LNCaP clone FGC (cell line): Measurements from ENCODE around the gene ZNF362.

Experiments
- DNase-seq: peaks from one replicate; pipeline ENCODE4 v3.0.0-alpha.2; 2011; ENCODE audit warnings: low read depth
- H3K4me3 ChIP-seq: 2 replicates; pipeline ENCODE4 v1.5.1; 2011; ENCODE audit warnings: mild to moderate bottlenecking, low read depth, low read length, control low read depth
- CTCF ChIP-seq: IDR thresholded peaks from 2 replicates; pipeline ENCODE4 v1.5.1; 2012; ENCODE audit warnings: mild to moderate bottlenecking; ENCODE audit not compliant: control insufficient read depth, insufficient read depth; ENCODE audit errors: extremely low read depth

The ZNF362 gene

GRCh38 chr1:33224166-33224707 lies 32.1 kb upstream of the ZNF362 start:
- H3K4me3 ChIP-seq, result no peak overlapping the region
- no peak for TF ChIP-seq CTCF
- DNase-seq, result no peak

GRCh38 chr1:33225586-33225985 lies 30.7 kb upstream of the ZNF362 start:
- H3K4me3 ChIP-seq, result no peak overlapping the region
- DNase-seq, result no peak

GRCh38 chr1:33228935-33229487 lies 27.3 kb upstream of the ZNF362 start:
- no peak for TF ChIP-seq CTCF
- DNase-seq, result no peak
- no peak overlapping the region for H3K4me3 ChIP-seq

More at GRCh38 chr1:33225586-33225985, 30.7 kb upstream of the ZNF362 start:
- no peak for TF ChIP-seq CTCF

GRCh38 chr1:33231166-33231565 lies 25.1 kb upstream of the ZNF362 start:
- TF ChIP-seq CTCF, result no peak
- no peak overlapping the region for H3K4me3 ChIP-seq
- no peak for DNase-seq

- no peak for DNase-seq
- no peak for TF ChIP-seq CTCF
- no peak overlapping the region for H3K4me3 ChIP-seq
Measured at GRCh38 chr1:33232716-33233115, 23.6 kb upstream of the ZNF362 start.

- no peak for DNase-seq
- no peak for TF ChIP-seq CTCF
- H3K4me3 ChIP-seq, result no peak overlapping the region
Measured at GRCh38 chr1:33234131-33234530, 22.2 kb upstream of the ZNF362 start.

GRCh38 chr1:33234588-33234990 lies 21.7 kb upstream of the ZNF362 start:
- no peak for DNase-seq
- TF ChIP-seq CTCF, result no peak

More at GRCh38 chr1:33234588-33234990, 21.7 kb upstream of the ZNF362 start:
- H3K4me3 ChIP-seq, result no peak overlapping the region
